ENCODE data around the gene HAND2. TPM values are rescaled to one million over a fixed set of nuclear protein-coding genes. Genes with fewer than 3 reads are reported as not detected.

Gene HAND2
- total RNA-seq, 4 donors from 2014 or later = 0.25 to 11.0 (median 4.1) TPM

DNA sequence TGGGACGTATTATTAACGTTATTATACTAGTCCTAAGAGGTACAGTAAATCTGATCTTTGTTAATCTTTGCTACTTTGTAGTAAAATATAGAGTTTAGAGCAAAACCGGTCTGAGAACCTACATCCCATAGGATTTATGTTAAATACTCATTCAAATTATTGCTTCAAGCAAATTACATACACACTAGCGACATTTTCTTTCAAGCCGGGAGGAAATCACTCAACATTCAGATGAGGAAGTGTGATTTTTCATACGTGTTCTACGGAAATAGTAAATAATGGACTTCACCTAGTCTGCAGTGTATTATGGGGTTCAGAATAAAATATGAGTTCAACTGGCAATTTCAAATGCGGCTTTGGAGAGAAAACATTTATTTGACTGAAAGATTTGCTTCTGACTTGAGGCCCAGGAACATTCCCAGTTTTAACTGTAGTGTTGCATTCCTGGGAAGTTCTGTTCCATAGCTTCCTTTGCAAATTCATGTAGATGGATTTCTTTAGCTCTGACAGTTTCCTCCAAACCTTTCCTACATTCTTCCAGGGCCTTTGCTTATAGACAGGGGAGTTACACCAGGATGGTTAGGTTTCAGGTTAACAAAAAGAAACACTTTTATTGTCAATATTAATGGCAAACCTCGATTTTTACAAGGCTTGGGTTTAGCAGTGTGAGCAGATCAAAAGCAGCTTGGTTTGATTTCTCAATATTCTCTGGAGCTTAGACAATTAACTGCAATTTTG, 5.3 kb upstream of the HAND2 start:
- H3K4me3 ChIP-seq (ENCODE audit: low read depth, poor library complexity, severe bottlenecking) = no peak overlapping the region
- DNase-seq (ENCODE audit: low spot score in 2 of 2) = no peak
- intact Hi-C loops (cut with DNase I; ENCODE audit: low total_unique reads) = no loop called here
- WGBS, 2 donors = 45 to 47% methylated on average over 9 of the region's 9 CpGs
- TF ChIP-seq POLR2A (IDR thresholded peaks at IDR 0.05) (no peak), CTCF (IDR thresholded peaks at IDR 0.05) (no peak)

GRCh38 chr4:173534434-173534833, 4.4 kb upstream of the HAND2 start:
- TF ChIP-seq CTCF (IDR thresholded peaks at IDR 0.05) (no peak), POLR2A (IDR thresholded peaks at IDR 0.05) (no peak)
- DNase-seq (ENCODE audit: low spot score in 2 of 2) = no peak
- H3K4me3 ChIP-seq (ENCODE audit: low read depth, poor library complexity, severe bottlenecking) = no peak overlapping the region
- intact Hi-C loops (cut with DNase I; ENCODE audit: low total_unique reads) = no loop called here
- WGBS, 2 donors = 50 to 59% methylated on average over 1 of the region's 1 CpG

GRCh38 chr4:173532725-173533511, 2.9 kb upstream of the HAND2 start:
- no peak overlapping the region for H3K4me3 ChIP-seq (ENCODE audit: low read depth, poor library complexity, severe bottlenecking)
- intact Hi-C loops (cut with DNase I; ENCODE audit: low total_unique reads) = no loop called here
- WGBS, 2 donors = 48 to 58% methylated on average over 4 of the region's 4 CpGs
- DNase-seq (ENCODE audit: low spot score in 2 of 2) = no peak
- TF ChIP-seq CTCF (IDR thresholded peaks at IDR 0.05) = no peak
- no peak for TF ChIP-seq POLR2A (IDR thresholded peaks at IDR 0.05)

GRCh38 chr4:173531086-173531965, 1.3 kb upstream of the HAND2 start:
- no peak overlapping the region for H3K4me3 ChIP-seq (ENCODE audit: low read depth, poor library complexity, severe bottlenecking)
- DNase-seq (ENCODE audit: low spot score in 2 of 2) = no peak
- TF ChIP-seq POLR2A (IDR thresholded peaks at IDR 0.05) (no peak), CTCF (IDR thresholded peaks at IDR 0.05) (no peak)
- intact Hi-C loops (cut with DNase I; ENCODE audit: low total_unique reads) = no loop called here
- WGBS, 2 donors = 49 to 55% methylated on average over 52 of the region's 52 CpGs

DNA sequence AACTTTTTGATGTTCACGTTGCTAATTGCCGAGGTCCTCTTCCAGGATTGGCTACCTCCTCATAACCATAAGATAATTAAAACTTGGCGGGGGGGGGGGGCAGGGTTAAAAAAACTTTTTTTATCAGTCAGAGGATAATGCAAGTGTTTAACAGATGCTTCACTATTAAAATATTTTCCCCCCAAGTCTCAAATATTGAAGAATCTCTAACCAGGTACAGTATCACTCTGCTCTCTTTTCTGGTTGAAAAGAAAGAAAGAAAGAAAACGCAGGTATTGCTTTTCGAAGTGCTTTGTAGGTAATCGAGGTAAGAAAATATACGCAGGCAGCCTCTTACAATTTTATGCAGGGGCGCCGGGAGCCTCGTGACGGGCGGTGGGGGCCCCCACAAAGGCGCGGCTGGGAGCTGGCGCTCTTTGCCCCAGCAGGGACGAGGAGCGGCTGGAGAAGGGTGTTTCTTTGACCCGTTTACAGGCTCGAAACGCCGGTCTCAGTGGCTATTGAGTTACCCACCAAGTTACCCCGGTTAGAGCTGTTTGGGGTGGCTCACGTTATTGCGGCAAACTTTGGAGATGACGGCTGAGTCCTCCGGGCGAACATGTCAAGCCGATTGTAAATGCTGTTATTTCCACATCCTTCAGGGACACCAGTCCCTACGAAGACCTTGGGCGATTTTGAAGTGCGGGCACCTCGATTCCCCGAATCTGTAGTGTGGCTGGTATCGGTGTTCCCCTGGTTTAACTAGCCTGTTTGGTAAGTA, 477 bp upstream of the HAND2 start:
- DNase-seq (ENCODE audit: low spot score in 2 of 2) = no peak
- intact Hi-C loops (cut with DNase I; ENCODE audit: low total_unique reads) = no loop called here
- no peak overlapping the region for H3K4me3 ChIP-seq (ENCODE audit: low read depth, poor library complexity, severe bottlenecking)
- no peak for TF ChIP-seq CTCF (IDR thresholded peaks at IDR 0.05)
- TF ChIP-seq POLR2A (IDR thresholded peaks at IDR 0.05) = no peak
- 9 to 11% methylated on average over 31 to 34 of the region's 34 CpGs for WGBS, 2 donors

Data from lower leg skin (tissue), 4 donors.